Panc1 (cell line): ENCODE measurements around the gene EVL. TPM values are rescaled to one million over a fixed set of nuclear protein-coding genes. Genes with fewer than 3 reads are reported as not detected.
"Not testable (repeated sequence)": the region's sequence is repeated elsewhere in the genome, so short reads cannot be mapped to it uniquely, and the experiment has no call there.

ENCODE experiments used
- ATAC-seq: fragments of 200-7000 bp; cut with Tn5 transposase; 2 replicates; pipeline ENCODE4 v1.9.1; 2020; ENCODE audit warnings: mild to moderate bottlenecking, moderate library complexity
- BruUV-seq: library from RNA; stranded (reverse); fragments of 400-500 nt; replicated peaks from 2 replicates; lab custom pipeline; 2021; lab: Mats Ljungman, UMichigan
- CTCF ChIA-PET: fragments of 300-600 bp; sonication (Branson Sonifier 250); formaldehyde crosslinking; loops from one replicate; lab custom pipeline; 2022; ENCODE audit warnings: antibody characterized with exemption; lab: Charles Lee
- POLR2A ChIA-PET: fragments of 300-600 bp; sonication (Branson Sonifier 250); formaldehyde crosslinking; loops from one replicate; lab custom pipeline; 2022; ENCODE audit warnings: antibody characterized with exemption; lab: Charles Lee
- DNase-seq: peaks from one replicate; pipeline ENCODE4 v3.0.0-alpha.2; 2010; ENCODE audit warnings: low read depth, low spot score
- H3K27ac ChIP-seq: 2 replicates; pipeline ENCODE4 v1.5.1; 2011; ENCODE audit warnings: mild to moderate bottlenecking, low read length, inconsistent platforms
- H3K27me3 ChIP-seq: fragments of 200-500 bp; sonication (Bioruptor generic); 2 replicates; pipeline ENCODE4 v1.6.0; 2014; ENCODE audit warnings: low read length, inconsistent platforms; ENCODE audit not compliant: control insufficient read depth, insufficient read depth
- H3K36me3 ChIP-seq: fragments of 200-500 bp; sonication (Bioruptor generic); 2 replicates; pipeline ENCODE4 v1.5.1; 2014; ENCODE audit warnings: inconsistent platforms, mild to moderate bottlenecking, low read length, moderate library complexity; ENCODE audit not compliant: control insufficient read depth, insufficient read depth
- H3K4me1 ChIP-seq: 2 replicates; pipeline ENCODE4 v1.5.1; 2011; ENCODE audit warnings: inconsistent platforms, mild to moderate bottlenecking, low read length, moderate library complexity; ENCODE audit not compliant: control insufficient read depth, insufficient read depth
- H3K4me3 ChIP-seq, 2 experiments: 2 replicates each; pipeline ENCODE4 v1.5.1; 2011 to 2012; ENCODE audit warnings: low read depth in 2 of 2, low read length in 2 of 2, mild to moderate bottlenecking in 2 of 2, inconsistent platforms in 1 of 2, moderate library complexity in 1 of 2
- H3K9me3 ChIP-seq: fragments of 200-500 bp; sonication (Bioruptor generic); 2 replicates; pipeline ENCODE4 v1.5.1; 2014; ENCODE audit warnings: low read depth, mild to moderate bottlenecking, inconsistent platforms, low read length, moderate library complexity; ENCODE audit not compliant: control insufficient read depth, insufficient read depth
- CTCF ChIP-seq: fragments of 450-650 bp; IDR thresholded peaks from 2 replicates; pipeline ENCODE4 v1.5.1; 2017; ENCODE audit warnings: mild to moderate bottlenecking
- POLR2AphosphoS5 ChIP-seq: IDR thresholded peaks from 2 replicates; pipeline ENCODE4 v1.6.1; 2012; ENCODE audit warnings: mild to moderate bottlenecking, low read depth, low read length, moderate library complexity
- REST ChIP-seq, 2 experiments: IDR thresholded peaks; 2 replicates each; pipeline ENCODE4 v1.6.1; 2011 to 2012; ENCODE audit warnings: low read depth in 2 of 2, control low read depth in 1 of 2, low read length in 1 of 2, mild to moderate bottlenecking in 1 of 2, moderate library complexity in 1 of 2; ENCODE audit not compliant: insufficient read depth in 1 of 2
- SIN3A ChIP-seq: IDR thresholded peaks from 2 replicates; pipeline ENCODE4 v1.6.1; 2012; ENCODE audit warnings: low read depth, mild to moderate bottlenecking, low read length, moderate library complexity, borderline replicate concordance; ENCODE audit not compliant: insufficient read depth
- TCF7L2 ChIP-seq: IDR thresholded peaks from 2 replicates; pipeline ENCODE4 v1.6.1; 2011; ENCODE audit warnings: mild to moderate bottlenecking, low read depth, low read length, inconsistent platforms
- in situ Hi-C: cut with HindIII; loops from 2 replicates; pipeline ENCODE4 v1.10.0; 2016; ENCODE audit warnings: low sequenced_read_pairs, low pct_unique_long_range_greater_than_20kb
- intact Hi-C: fragments of 100-400 bp; cut with micrococcal nuclease; formaldehyde crosslinking; loops from one replicate; pipeline ENCODE4 v1.10.0; 2022; ENCODE audit not compliant: unreplicated experiment
- total RNA-seq: library from RNA; stranded (reverse); gene quantifications from one replicate; pipeline ENCODE4 v1.2.1, GENCODE V29; 2021; ENCODE audit not compliant: unreplicated experiment

EVL gene
- total RNA-seq, 1 experiment from 2014 or later = 38.3 TPM

- BruUV-seq = no TSS peak
- in situ Hi-C loops (no loop called here), intact Hi-C loops (no loop called here)
- ATAC-seq = no peak
- no peak for DNase-seq
- H3K27ac ChIP-seq = 0 out of 2 replicates have a peak overlapping the region, but pooled peaks have one; percentile 23
- peaks cover 37% of the 10 kb centered on the region for H3K4me1 ChIP-seq
- H3K4me3 ChIP-seq = no peak overlapping the region
- ChIA-PET CTCF (no interaction called here), POLR2A (no interaction called here)
- H3K36me3 ChIP-seq = no peaks in the 10 kb centered on the region
- no peaks in the 10 kb centered on the region for H3K9me3 ChIP-seq
- no peak for TF ChIP-seq REST (IDR thresholded peaks at IDR 0.05; ENCODE audit: insufficient read depth in 1 of 2, low read depth in 2 of 2, low read length in 1 of 2)
- no peak; the same call in 1 of the 2 replicates for TF ChIP-seq CTCF
- TF ChIP-seq SIN3A = no peak
- no peak for TF ChIP-seq POLR2AphosphoS5
- TF ChIP-seq TCF7L2 = no peak
- no peaks in the 10 kb centered on the region for H3K27me3 ChIP-seq
These were observed 36.1 kb upstream of the EVL start for GRCh38 chr14:100028990-100029677.

- H3K4me3 ChIP-seq, H3K27me3 ChIP-seq, DNase-seq, H3K9me3 ChIP-seq, H3K36me3 ChIP-seq, ATAC-seq, intact Hi-C loops, CTCF ChIA-PET, in situ Hi-C loops, POLR2A ChIA-PET, BruUV-seq: not testable (repeated sequence)
- peaks cover 35% of the 10 kb centered on the region for H3K4me1 ChIP-seq
- H3K27ac ChIP-seq = peak overlapping the region; percentile 78; the same call in 1 of the 2 replicates
These were observed 35.2 kb upstream of the EVL start for GRCh38 chr14:100030006-100030405.
